ENCODE results near the gene EBF4.
"Not testable (repeated sequence)": the region's sequence is repeated elsewhere in the genome, so short reads cannot be mapped to it uniquely, and the experiment has no call there.

Gene EBF4

GRCh38 chr20:2806351-2806701 is 113.7 kb downstream of the EBF4 start:
- Histone ChIP-seq H3K9ac (no peak overlapping the region), H3K4me1 (peaks cover 3 to 12% (median 7%) of the 10 kb centered on the region in 10 experiments), H3K4me2 (no peak overlapping the region), H3K27ac (no peak overlapping the region), H4K20me1 (no peaks in the 10 kb centered on the region), H3K9me3 (replicated peaks in 1 of 11) (peaks cover 0 to under 1% (median 0%) of the 10 kb centered on the region in 11 experiments; a peak in 2 of 22 replicates), H3K27me3 (peaks cover 5 to 36% (median 27%) of the 10 kb centered on the region in 11 experiments; a peak in 17 of 22 replicates), H3K4me3 (no peak overlapping the region), H3K36me3 (no peaks in the 10 kb centered on the region)
- TF ChIP-seq Cebpa-rat (IDR thresholded peaks at IDR 0.05): no peak

- H3K27me3 ChIP-seq: peaks cover 5 to 36% (median 27%) of the 10 kb centered on the region in 11 experiments; a peak in 17 of 22 replicates
- TF ChIP-seq Cebpa-rat (IDR thresholded peaks at IDR 0.05): no peak
These were observed 114.4 kb downstream of the EBF4 start for GRCh38 chr20:2807019-2807418.

GRCh38 chr20:2807929-2808328 is 115.3 kb downstream of the EBF4 start:
- not testable (repeated sequence) for H4K20me1 ChIP-seq, H3K9ac ChIP-seq, H3K4me3 ChIP-seq

More at GRCh38 chr20:2807019-2807418, 114.4 kb downstream of the EBF4 start:
- Histone ChIP-seq H3K27ac (no peak overlapping the region), H3K4me3 (no peak overlapping the region), H3K4me2 (no peak overlapping the region), H4K20me1 (no peaks in the 10 kb centered on the region), H3K4me1 (peaks cover 0 to 5% (median under 1%) of the 10 kb centered on the region in 10 experiments; a peak in 9 of 20 replicates), H3K9me3 (replicated peaks in 1 of 11) (peaks cover 0 to 7% (median 4%) of the 10 kb centered on the region in 11 experiments; a peak in 18 of 22 replicates), H3K9ac (no peak overlapping the region), H3K36me3 (no peaks in the 10 kb centered on the region)

GRCh38 chr20:2809690-2810089 is 117.1 kb downstream of the EBF4 start:
- no peak overlapping the region for H3K27ac ChIP-seq
- no peaks in the 10 kb centered on the region for H3K36me3 ChIP-seq
- H3K4me2 ChIP-seq: no peak overlapping the region

More at GRCh38 chr20:2807929-2808328, 115.3 kb downstream of the EBF4 start:
- H3K36me3 ChIP-seq, H3K27ac ChIP-seq, H3K4me1 ChIP-seq: not testable (repeated sequence)
- peaks cover 0 to 16% (median 10%) of the 10 kb centered on the region in 11 experiments; a peak in 19 of 22 replicates for H3K9me3 ChIP-seq (replicated peaks in 1 of 11)
- H3K4me2 ChIP-seq: peak overlapping the region in 1 of 11 experiments; percentile 18; a peak in 1 of 22 replicates
- H3K27me3 ChIP-seq: peaks cover 5 to 36% (median 27%) of the 10 kb centered on the region in 11 experiments; a peak in 17 of 22 replicates

More at GRCh38 chr20:2809690-2810089, 117.1 kb downstream of the EBF4 start:
- no peak for TF ChIP-seq Cebpa-rat (IDR thresholded peaks at IDR 0.05)
- H3K27me3 ChIP-seq: peaks cover 3 to 23% (median 17%) of the 10 kb centered on the region in 11 experiments; a peak in 17 of 22 replicates
- peaks cover 0 to 19% (median 13%) of the 10 kb centered on the region in 11 experiments; a peak in 19 of 22 replicates for H3K9me3 ChIP-seq (replicated peaks in 1 of 11)
- H3K4me1 ChIP-seq: peaks cover 6 to 12% (median 9%) of the 10 kb centered on the region in 10 experiments
- no peak overlapping the region for H3K4me3 ChIP-seq
- no peak overlapping the region for H3K9ac ChIP-seq
- H4K20me1 ChIP-seq: no peaks in the 10 kb centered on the region

Data from BLaER1 treated with 17β-estradiol and CSF1 and Interleukin-3, amounts not matched to agents 10 nM and 100 nM (cell line).